ENCODE data around the gene TRIM36. TPM values are rescaled to one million over a fixed set of nuclear protein-coding genes. Genes with fewer than 3 reads are reported as not detected.

TRIM36 gene
- total RNA-seq, 2 donors from 2014 or later = 26.3 to 26.9 TPM

GRCh38 chr5:115096034-115096769, 73.5 kb downstream of the TRIM36 start:
- intact Hi-C loops (cut with DNase I) = no loop called here
- Histone ChIP-seq H3K9ac (ENCODE audit: low read depth in 2 of 2, low read length in 2 of 2) (no peak overlapping the region), H3K36me3 (no peaks in the 10 kb centered on the region), H3K27me3 (no peaks in the 10 kb centered on the region), H3K27ac (no peak overlapping the region), H3K9me3 (no peaks in the 10 kb centered on the region), H3K4me1 (no peaks in the 10 kb centered on the region), H3K4me3 (no peak overlapping the region)
- TF ChIP-seq CTCF (IDR thresholded peaks at IDR 0.05) = no peak
- DNase-seq = no peak

- Histone ChIP-seq H3K27me3 (no peaks in the 10 kb centered on the region), H3K9me3 (no peaks in the 10 kb centered on the region), H3K9ac (ENCODE audit: low read depth in 2 of 2, low read length in 2 of 2) (no peak overlapping the region), H3K4me3 (no peak overlapping the region), H3K27ac (no peak overlapping the region), H3K4me1 (no peaks in the 10 kb centered on the region), H3K36me3 (no peaks in the 10 kb centered on the region)
- intact Hi-C loops (cut with DNase I) = no loop called here
- DNase-seq = no peak
- TF ChIP-seq CTCF (IDR thresholded peaks at IDR 0.05) = no peak
Measured at GRCh38 chr5:115087951-115088350, 81.8 kb downstream of the TRIM36 start.

GRCh38 chr5:115086473-115086872, 83.2 kb downstream of the TRIM36 start:
- H3K27ac ChIP-seq = no peak overlapping the region
- no peaks in the 10 kb centered on the region for H3K4me1 ChIP-seq
- H3K9ac ChIP-seq (ENCODE audit: low read depth in 2 of 2, low read length in 2 of 2) = no peak overlapping the region
- intact Hi-C loops (cut with DNase I) = no loop called here
- no peak for TF ChIP-seq CTCF (IDR thresholded peaks at IDR 0.05)
- no peaks in the 10 kb centered on the region for H3K36me3 ChIP-seq
- no peak for DNase-seq
- H3K4me3 ChIP-seq = no peak overlapping the region
- no peaks in the 10 kb centered on the region for H3K9me3 ChIP-seq
- no peaks in the 10 kb centered on the region for H3K27me3 ChIP-seq

- DNase-seq = no peak
- H3K27ac ChIP-seq = no peak overlapping the region
- H3K9me3 ChIP-seq = no peaks in the 10 kb centered on the region
- intact Hi-C loops (cut with DNase I) = no loop called here
- no peak for TF ChIP-seq CTCF (IDR thresholded peaks at IDR 0.05)
- H3K9ac ChIP-seq (ENCODE audit: low read depth in 2 of 2, low read length in 2 of 2) = no peak overlapping the region
- no peak overlapping the region for H3K4me3 ChIP-seq
- no peaks in the 10 kb centered on the region for H3K4me1 ChIP-seq
- no peaks in the 10 kb centered on the region for H3K36me3 ChIP-seq
- no peaks in the 10 kb centered on the region for H3K27me3 ChIP-seq
Measured at GRCh38 chr5:115084246-115084793, 85.4 kb downstream of the TRIM36 start.

- Histone ChIP-seq H3K4me1 (no peaks in the 10 kb centered on the region), H3K36me3 (no peaks in the 10 kb centered on the region), H3K27ac (no peak overlapping the region), H3K9me3 (no peaks in the 10 kb centered on the region), H3K4me3 (no peak overlapping the region), H3K9ac (ENCODE audit: low read depth in 2 of 2, low read length in 2 of 2) (no peak overlapping the region), H3K27me3 (no peaks in the 10 kb centered on the region)
- intact Hi-C loops (cut with DNase I) = no loop called here
- DNase-seq = no peak
- no peak for TF ChIP-seq CTCF (IDR thresholded peaks at IDR 0.05)
Measured at GRCh38 chr5:115079924-115080623, 89.6 kb downstream of the TRIM36 start.

Other genes with a start within 250 kb of the TRIM36 start
- gene PGGT1B, start 93.0 kb upstream of the TRIM36 start, total RNA-seq = 10 to 100 TPM; 73.6 to 92.0 TPM
- gene CCDC112, start 126.7 kb upstream of the TRIM36 start, total RNA-seq = 10 to 100 TPM in 1 of 2 donors, 1 to 10 TPM in 1; 7.6 to 10.5 TPM

Data from colonic mucosa (tissue), 4 donors.